Activated gamma-delta T cell treated with Interleukin-2 at 50 U/mL for 16 hours (primary cell): ENCODE data around the gene TPRN.

Experiments
- DNase-seq: peaks from one replicate; pipeline ENCODE4 v3.0.0-alpha.2; 2020

Gene TPRN

DNA sequence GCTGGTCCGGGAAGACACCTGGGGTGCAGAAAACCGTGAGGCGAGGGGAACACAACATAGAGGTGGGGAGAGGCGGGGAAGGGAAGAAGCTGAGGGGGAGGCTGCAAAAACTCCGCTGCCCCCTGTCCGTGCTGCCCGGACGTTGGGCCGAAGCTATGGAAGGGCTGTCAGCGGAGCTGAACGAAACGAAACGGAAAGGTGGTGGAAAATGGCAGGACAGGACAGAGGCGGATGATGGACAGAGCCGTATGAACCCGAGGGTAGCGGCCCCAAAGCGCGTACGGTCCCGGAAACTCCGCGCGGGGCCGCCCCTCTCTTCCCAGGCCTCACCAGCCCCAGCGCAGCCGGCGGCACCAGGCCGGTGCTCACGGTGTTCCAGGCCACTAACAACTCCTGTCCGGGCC lies 12.5 kb downstream of the TPRN start:
- DNase-seq: no peak

- DNase-seq: no peak
These were observed 13.2 kb downstream of the TPRN start for GRCh38 chr9:137187386-137187785.

DNA sequence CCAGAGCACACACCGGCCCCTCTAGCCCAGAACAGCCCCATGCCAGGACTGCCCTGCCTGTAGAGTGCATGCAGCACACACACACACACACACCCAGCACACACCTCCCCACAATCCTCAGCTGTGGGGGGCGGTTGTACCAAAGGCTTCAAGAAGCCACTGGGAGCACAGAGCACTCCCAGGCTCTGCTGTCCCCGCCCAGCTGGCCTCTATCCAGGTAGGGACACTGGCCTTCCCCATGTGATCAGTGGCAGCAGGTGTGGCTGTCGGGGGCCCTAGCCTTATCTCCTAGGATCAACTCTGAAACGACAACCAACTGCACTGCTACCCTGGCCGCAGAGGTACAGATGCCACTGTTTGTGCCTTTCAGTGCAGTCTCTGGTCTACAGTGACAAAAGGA lies 14.2 kb downstream of the TPRN start:
- no peak for DNase-seq

DNA sequence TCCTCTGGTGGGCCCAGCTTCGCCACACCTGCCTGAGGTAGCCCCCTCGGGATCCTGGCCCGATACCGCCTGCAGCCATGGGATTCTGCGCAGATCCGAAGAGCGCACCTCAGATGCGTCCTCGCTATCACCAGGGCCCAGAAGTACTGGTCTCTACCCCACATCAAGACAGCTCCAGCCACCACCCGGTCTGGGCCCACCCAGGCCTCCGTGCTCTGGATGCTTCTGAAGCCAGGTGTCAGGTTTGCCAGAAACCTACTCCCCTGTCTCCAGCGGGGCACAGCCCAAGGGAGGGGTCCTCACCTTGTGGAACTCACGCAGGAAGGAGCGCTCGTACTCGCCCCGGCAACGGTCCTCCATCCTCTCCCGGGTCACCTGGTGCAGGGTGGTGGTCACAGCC lies 14.6 kb downstream of the TPRN start:
- no peak for DNase-seq

DNA sequence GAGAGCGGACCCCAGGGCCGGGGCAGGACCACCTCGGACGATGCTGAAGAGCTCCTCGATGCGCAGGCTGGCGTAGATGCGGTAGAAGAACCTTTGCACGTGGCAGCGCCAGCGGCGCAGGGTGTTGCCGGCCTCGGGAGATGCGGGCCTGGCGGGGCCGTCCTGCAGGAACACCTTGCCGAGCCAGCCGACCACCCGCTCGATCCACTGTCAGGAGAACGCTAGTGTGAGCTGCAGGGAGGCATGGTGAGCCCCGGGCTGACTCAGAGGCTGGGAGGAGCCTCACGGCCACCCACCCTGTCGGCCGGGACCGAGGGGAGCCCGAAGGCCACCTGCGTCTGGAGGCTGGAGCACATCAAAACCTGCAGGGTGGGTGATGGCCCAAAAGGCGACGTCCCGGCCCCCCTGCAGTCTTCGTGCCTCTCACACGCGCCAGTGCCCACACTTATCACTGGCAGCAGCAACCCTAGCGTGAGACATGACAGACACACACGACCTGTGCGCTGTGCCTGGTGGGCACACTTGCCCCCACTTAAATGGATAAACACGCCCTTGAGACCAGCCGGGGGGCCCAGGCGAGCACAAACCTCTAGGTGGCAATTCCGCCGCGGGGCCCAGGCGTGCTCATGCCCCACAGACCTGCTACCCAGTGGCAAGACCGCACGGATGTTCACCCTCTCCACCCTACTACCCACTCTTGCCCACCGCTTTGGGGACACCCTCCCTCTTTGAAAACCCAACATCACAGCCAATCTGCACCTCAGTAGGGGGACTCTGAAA lies 15.5 kb downstream of the TPRN start:
- DNase-seq: no peak

GRCh38 chr9:137183980-137184595 lies 16.5 kb downstream of the TPRN start:
- DNase-seq: no peak

DNA sequence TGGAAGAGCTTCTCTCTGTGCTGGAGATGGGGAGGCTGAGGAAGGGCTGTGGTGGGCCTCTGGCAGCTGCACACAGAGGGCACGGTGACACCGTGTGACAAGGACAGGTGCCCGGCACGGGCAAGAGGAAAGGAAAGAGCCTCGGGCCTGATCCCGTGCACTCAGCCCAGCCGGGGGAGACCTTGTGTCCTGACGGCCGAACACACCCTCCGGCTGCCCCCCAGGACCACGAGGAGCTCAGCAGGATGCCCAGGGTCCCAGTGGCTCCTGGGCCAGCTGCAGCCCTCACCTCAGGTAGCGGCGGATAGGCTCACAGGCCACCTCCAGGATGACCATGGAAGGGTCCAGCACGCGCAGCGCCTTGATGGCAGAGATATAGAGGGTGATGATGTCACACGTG lies 17.7 kb downstream of the TPRN start:
- no peak for DNase-seq

DNA sequence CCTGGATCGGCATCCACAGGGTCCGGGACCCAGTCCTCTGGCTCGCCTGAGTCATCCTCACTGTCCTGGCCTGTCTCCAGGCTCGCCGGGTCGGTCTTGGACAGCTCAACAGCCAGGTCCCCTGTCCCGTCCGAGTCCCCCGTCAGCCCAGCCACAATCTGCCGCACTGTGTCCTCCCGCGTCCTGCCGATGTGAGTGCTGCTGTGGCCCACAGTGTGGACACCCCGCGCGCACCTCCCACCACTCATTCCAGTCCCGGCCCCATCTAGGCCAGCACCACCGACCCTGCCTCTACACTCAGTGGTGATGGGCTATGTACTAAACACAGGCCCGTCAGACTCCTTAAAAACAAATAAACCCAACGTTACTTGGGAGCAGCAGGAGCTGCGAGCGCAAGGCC lies 18.9 kb downstream of the TPRN start:
- no peak for DNase-seq

DNA sequence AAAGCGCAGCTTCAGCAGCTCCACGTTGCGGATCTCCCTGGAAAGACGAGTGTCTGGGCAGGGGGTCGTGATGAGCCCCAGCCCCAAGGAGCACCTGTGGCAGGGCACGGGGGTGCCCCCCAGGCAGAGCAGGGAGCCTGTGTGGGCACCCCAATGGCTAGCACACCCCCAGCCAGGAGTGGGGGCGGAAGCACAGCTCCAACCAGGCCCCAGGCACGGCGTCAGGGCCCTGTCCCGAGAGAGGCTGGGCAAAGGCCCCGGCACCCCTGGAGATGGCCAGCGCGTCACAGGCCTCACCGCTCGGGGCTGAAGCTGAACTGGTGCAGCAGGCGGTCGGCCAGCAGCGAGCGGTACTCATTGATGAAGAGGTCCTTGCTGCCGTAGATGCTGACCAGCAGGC lies 20.1 kb downstream of the TPRN start:
- no peak for DNase-seq

GRCh38 chr9:137179761-137180160 lies 20.8 kb downstream of the TPRN start:
- no peak for DNase-seq

- DNase-seq: no peak
These were observed 21.5 kb downstream of the TPRN start for GRCh38 chr9:137178939-137179630.

GRCh38 chr9:137178201-137178938 lies 22.2 kb downstream of the TPRN start:
- DNase-seq: no peak

DNA sequence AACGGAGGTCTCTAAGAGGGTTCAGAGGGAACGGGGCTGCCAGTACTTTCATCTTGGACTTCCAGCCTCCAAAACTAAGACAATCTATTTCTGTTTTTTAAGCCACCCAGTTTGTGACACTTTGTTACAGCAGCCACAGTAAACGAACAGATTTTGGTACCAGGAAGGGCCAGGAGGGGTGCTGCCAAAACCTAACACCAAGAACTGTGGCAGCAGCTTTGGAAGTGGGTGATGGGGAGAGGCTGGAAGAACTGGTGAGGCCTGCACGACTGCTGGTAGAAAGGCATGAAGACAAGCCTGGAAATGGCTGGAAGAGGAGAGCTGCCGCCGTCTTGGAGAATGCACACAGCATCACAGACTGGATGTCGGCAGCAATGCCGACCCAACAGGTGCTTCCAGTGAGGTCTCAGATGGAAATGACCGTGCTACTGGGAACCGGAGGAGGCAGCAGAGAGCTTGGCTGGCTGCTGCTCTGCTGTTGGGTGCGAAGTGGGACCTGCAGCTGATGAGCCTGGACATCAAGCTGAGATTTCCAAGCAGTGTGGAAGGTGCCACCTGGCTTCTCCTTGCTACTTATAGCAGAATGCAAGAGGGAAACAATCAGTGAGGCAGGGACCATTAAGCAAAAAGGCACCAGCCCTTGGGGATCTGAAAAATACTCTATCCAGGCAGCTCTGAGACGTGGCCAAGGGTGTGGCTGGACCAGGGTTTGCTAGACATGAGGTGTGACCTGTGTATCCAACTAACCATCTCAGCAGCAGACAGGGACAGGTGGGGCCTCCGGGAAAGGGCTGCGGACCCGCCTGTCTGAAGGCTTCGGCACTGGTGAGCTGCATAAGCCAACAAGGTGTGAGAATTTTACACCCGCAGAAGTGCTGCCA lies 24.0 kb downstream of the TPRN start:
- DNase-seq: no peak

DNA sequence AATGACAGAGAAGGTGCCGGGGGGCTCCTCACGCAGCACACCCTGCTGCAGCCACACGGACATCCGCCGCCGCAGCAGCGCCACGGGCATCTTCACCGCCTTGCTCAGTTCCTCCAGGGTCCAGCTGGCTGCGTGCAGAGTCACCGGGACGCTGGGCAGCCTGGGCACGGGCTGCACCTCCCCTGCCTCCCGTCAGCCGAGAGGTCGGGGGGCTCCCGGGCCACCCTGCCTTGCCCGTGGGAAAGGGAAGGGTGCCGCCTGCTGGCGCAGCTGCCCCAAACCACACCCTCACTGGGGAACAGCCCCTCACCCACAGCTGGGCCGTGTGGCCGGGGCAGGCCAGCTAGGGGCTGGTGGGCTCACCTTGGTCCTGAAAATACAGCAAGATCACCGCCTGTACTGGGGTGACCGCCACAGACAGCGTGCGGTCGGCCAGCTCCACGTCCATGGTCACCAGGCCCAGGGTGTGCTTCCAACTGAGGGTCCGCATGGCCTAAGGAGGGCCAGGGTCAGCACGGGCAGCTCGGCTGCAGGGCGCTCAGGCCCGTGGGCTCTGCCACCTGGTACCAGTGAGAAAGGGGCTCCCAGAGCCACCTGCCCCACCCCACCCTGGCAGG lies 25.1 kb downstream of the TPRN start:
- no peak for DNase-seq

DNA sequence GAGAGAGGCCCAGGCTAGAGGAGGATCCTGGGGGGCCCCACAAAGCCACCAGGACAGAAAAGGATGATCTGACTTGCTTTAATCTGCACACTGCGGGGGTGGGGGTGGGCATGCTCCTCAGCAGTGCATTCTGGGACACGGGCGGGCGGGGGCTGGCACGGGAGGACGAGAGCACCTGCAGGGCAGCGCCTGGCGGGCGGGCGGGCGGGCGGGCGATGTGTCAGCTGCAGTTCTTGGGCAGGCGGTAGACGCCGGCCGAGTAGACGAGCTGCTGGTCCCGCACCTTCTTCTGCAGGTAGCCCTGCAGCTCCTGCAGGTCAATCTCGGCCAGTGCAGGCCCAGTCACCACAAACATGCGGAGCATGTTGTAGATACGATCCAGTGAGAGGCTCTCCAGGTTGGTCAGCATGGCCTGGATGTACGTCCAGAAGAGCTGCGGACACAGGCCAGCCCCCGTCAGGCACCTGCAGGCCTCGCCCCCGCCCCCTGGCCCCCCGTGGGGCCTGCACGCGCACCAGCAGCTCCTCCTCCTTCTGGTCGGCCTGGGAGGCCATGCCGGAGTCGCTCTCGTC lies 25.7 kb downstream of the TPRN start:
- no peak for DNase-seq

- no peak for DNase-seq
These were observed 26.5 kb downstream of the TPRN start for GRCh38 chr9:137173796-137174664.

DNA sequence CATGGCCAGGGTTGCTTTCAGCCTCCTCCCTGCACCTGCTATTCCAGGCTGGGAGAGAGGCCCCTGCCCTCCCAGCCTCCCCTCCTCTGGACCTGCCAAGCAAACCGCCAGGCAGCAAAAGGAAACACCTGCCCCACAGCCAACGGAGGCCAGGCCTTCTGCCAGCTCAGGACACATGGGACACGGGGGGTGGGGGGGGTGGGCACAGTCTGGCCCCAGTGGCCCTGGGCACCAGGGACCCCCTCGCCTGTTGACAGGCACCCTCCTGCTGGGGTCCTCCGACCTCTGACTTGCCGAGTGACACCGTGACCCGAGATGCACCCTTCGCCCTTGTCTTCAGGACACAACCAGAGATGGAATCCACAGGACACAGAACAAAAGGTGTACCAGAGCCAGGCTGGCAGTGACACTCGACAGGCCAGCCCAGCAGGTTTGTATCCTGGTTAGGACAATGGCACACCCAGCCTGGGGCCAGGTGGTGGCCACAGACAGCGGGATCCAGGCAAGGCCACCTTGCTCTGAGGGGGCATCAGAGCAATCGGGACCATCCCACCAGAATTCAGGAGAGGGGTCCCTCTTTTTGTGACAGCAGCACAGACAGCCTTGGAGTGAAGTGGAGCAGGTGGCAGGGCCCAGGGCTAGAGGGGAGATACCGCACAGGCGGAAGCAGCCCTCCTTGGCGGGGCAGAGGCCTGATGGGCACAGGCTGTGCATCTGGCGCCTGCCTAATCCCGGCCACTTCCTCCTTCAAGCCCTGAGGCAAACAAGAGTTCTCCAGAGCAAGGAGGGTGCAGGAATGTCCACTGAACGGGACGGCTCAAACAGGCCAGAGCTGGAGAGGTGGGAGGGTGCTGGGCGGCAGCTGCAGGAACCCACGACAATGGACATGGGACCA lies 27.4 kb downstream of the TPRN start:
- no peak for DNase-seq

- DNase-seq: no peak
These were observed 29.2 kb downstream of the TPRN start for GRCh38 chr9:137171149-137171900.
